HG03457 (cell line): Measurements from ENCODE around the gene HMGB1.
A peak's percentile ranks its signal among the peaks of the same experiment; 100 is the strongest.
"Not testable (repeated sequence)": the region's sequence is repeated elsewhere in the genome, so short reads cannot be mapped to it uniquely, and the experiment has no call there.

Source experiments
- ATAC-seq: cut with Tn5 transposase; IDR thresholded peaks from one replicate; pipeline ENCODE4 v1.9.1; 2021; ENCODE audit warnings: moderate number of reproducible peaks; ENCODE audit not compliant: unreplicated experiment

HMGB1 gene

GRCh38 chr13:30466841-30467252 lies 1.1 kb upstream of the HMGB1 start:
- ATAC-seq, result no peak

GRCh38 chr13:30466358-30466714 lies 600 bp upstream of the HMGB1 start:
- ATAC-seq, result no peak

GRCh38 chr13:30465343-30465592 lies 468 bp downstream of the HMGB1 start:
- no peak for ATAC-seq

GRCh38 chr13:30464496-30465342 lies 1.0 kb downstream of the HMGB1 start:
- peak; percentile 25 for ATAC-seq

GRCh38 chr13:30463787-30464495 lies 1.8 kb downstream of the HMGB1 start:
- ATAC-seq, result peak; percentile 26

- ATAC-seq, result not testable (repeated sequence)
Measured at GRCh38 chr13:30461279-30462066, 4.3 kb downstream of the HMGB1 start.

- ATAC-seq, result no peak
Measured at GRCh38 chr13:30457306-30457891, 8.3 kb downstream of the HMGB1 start.

GRCh38 chr13:30456290-30456689 lies 9.4 kb downstream of the HMGB1 start:
- no peak for ATAC-seq

- no peak for ATAC-seq
Measured at GRCh38 chr13:30454991-30455390, 10.7 kb downstream of the HMGB1 start.

GRCh38 chr13:30453727-30454126 lies 12.0 kb downstream of the HMGB1 start:
- no peak for ATAC-seq

- ATAC-seq, result not testable (repeated sequence)
Measured at GRCh38 chr13:30451476-30451875, 14.3 kb downstream of the HMGB1 start.

- no peak for ATAC-seq
Measured at GRCh38 chr13:30450066-30450465, 15.7 kb downstream of the HMGB1 start.

GRCh38 chr13:30448441-30448840 lies 17.3 kb downstream of the HMGB1 start:
- ATAC-seq, result no peak

GRCh38 chr13:30446126-30446500 lies 19.6 kb downstream of the HMGB1 start:
- ATAC-seq, result peak; percentile 5

GRCh38 chr13:30443957-30444404 lies 21.8 kb downstream of the HMGB1 start:
- ATAC-seq, result no peak

GRCh38 chr13:30443491-30443890 lies 22.2 kb downstream of the HMGB1 start:
- not testable (repeated sequence) for ATAC-seq

- ATAC-seq, result no peak
Measured at GRCh38 chr13:30442926-30443325, 22.8 kb downstream of the HMGB1 start.

GRCh38 chr13:30440910-30441703 lies 24.6 kb downstream of the HMGB1 start:
- ATAC-seq, result peak; percentile 31

GRCh38 chr13:30438286-30438685 lies 27.4 kb downstream of the HMGB1 start:
- no peak for ATAC-seq

GRCh38 chr13:30437177-30437576 lies 28.6 kb downstream of the HMGB1 start:
- no peak for ATAC-seq
